Parathyroid adenoma (tissue), 2 donors: ENCODE results near the gene DNAJC25.
"Not testable (repeated sequence)": the region's sequence is repeated elsewhere in the genome, so short reads cannot be mapped to it uniquely, and the experiment has no call there.

ENCODE experiments used
- H2AFZ ChIP-seq: fragments of 300-600 bp; sonication (generic); one replicate; pipeline ENCODE4 v1.7.0; 2017; ENCODE audit warnings: antibody characterized with exemption, mild to moderate bottlenecking
- H3K27ac ChIP-seq: fragments of 300-600 bp; sonication (generic); one replicate; pipeline ENCODE4 v1.7.0; 2017
- H3K27me3 ChIP-seq: fragments of 300-600 bp; sonication (generic); one replicate; pipeline ENCODE4 v1.7.0; 2017; ENCODE audit warnings: low read length; ENCODE audit not compliant: control insufficient read depth, insufficient read depth
- H3K36me3 ChIP-seq: fragments of 300-600 bp; sonication (generic); one replicate; pipeline ENCODE4 v1.7.0; 2017; ENCODE audit warnings: low read length; ENCODE audit not compliant: control insufficient read depth, insufficient read depth
- H3K4me1 ChIP-seq: fragments of 300-600 bp; sonication (generic); one replicate; pipeline ENCODE4 v1.7.0; 2017; ENCODE audit warnings: control low read depth
- H3K4me2 ChIP-seq: fragments of 300-600 bp; sonication (generic); one replicate; pipeline ENCODE4 v1.7.0; 2017; ENCODE audit warnings: low read length
- H3K4me3 ChIP-seq: fragments of 300-600 bp; sonication (generic); one replicate; pipeline ENCODE4 v1.7.0; 2017; ENCODE audit warnings: low read depth, low read length
- H3K79me2 ChIP-seq: fragments of 300-600 bp; sonication (generic); one replicate; pipeline ENCODE4 v1.7.0; 2017; ENCODE audit warnings: control low read depth
- H3K9ac ChIP-seq: fragments of 300-600 bp; sonication (generic); one replicate; pipeline ENCODE4 v1.7.0; 2017; ENCODE audit warnings: mild to moderate bottlenecking
- H3K9me3 ChIP-seq: fragments of 300-600 bp; sonication (generic); one replicate; pipeline ENCODE4 v1.7.0; 2017; ENCODE audit warnings: low read length; ENCODE audit not compliant: control insufficient read depth
- CTCF ChIP-seq: fragments of 300-600 bp; sonication (generic); IDR thresholded peaks from one replicate; pipeline ENCODE4 v1.7.0; 2017; ENCODE audit warnings: antibody characterized with exemption, mild to moderate bottlenecking
- donor health status: primary hyperparathyroidism.

DNAJC25 gene

DNA sequence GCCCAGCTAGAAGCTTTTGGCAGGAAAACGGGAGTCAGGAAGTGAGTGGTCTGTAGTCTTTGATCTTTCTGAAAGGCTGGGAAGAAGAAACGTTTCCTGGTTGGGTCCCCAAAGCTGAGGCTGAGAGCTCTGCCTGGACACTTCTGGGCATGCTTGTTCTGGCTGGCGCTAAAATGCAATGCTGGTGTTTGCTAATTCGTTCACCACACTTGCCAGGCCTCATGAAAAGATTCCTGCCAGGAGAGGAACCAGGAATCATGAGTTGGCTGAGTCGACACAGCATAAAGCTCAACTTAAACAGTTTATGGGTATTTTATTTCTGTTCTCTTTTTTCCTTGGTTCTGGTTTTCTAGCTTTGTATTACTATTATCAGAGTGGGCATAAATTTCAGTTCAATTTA, 21.0 kb upstream of the DNAJC25 start:
- no peaks in the 10 kb centered on the region for H3K27me3 ChIP-seq
- H3K4me3 ChIP-seq, result no peak overlapping the region

DNA sequence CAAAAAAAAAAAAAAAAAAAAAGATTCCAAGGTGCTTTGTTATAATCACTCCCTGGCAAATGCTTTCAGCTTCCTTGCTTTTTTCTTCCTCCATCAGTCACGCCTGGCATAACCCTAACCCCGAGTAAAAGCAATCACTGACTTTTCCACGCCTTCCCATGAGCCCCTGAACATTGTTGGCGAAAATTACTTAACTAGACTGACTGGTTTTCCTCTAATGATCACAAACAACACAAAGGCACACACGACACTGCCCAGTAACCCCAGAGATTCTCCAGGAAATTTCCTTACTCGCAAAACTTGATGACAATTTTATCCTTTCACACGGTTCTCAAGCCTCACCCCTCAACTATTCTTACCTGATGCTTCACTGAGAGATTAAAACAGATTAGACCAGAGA, 20.3 kb upstream of the DNAJC25 start:
- H2AFZ ChIP-seq, result no peak overlapping the region
- no peak overlapping the region for H3K4me3 ChIP-seq
- no peaks in the 10 kb centered on the region for H3K36me3 ChIP-seq
- no peak overlapping the region for H3K4me2 ChIP-seq
- peaks cover 3% of the 10 kb centered on the region for H3K4me1 ChIP-seq
- H3K9ac ChIP-seq, result no peak overlapping the region
- no peak overlapping the region for H3K27ac ChIP-seq
- H3K9me3 ChIP-seq, result no peaks in the 10 kb centered on the region
- H3K79me2 ChIP-seq, result no peaks in the 10 kb centered on the region
- no peaks in the 10 kb centered on the region for H3K27me3 ChIP-seq
- TF ChIP-seq CTCF, result no peak

More for the DNA sequence above, 21.0 kb upstream of the DNAJC25 start:
- Histone ChIP-seq H2AFZ (no peak overlapping the region), H3K27ac (no peak overlapping the region), H3K9ac (no peak overlapping the region), H3K9me3 (no peaks in the 10 kb centered on the region), H3K4me1 (peaks cover 3% of the 10 kb centered on the region), H3K79me2 (no peaks in the 10 kb centered on the region), H3K4me2 (no peak overlapping the region), H3K36me3 (no peaks in the 10 kb centered on the region)
- no peak for TF ChIP-seq CTCF

GRCh38 chr9:111613436-111614040, 17.6 kb upstream of the DNAJC25 start:
- Histone ChIP-seq H3K27ac (no peak overlapping the region), H3K4me1 (peaks cover 3% of the 10 kb centered on the region), H3K27me3 (no peaks in the 10 kb centered on the region), H3K36me3 (no peaks in the 10 kb centered on the region), H3K79me2 (no peaks in the 10 kb centered on the region), H3K9ac (no peak overlapping the region), H3K9me3 (no peaks in the 10 kb centered on the region), H2AFZ (no peak overlapping the region), H3K4me3 (no peak overlapping the region), H3K4me2 (no peak overlapping the region)
- no peak for TF ChIP-seq CTCF

GRCh38 chr9:111615928-111616327, 15.2 kb upstream of the DNAJC25 start:
- Histone ChIP-seq H3K27ac (no peak overlapping the region), H3K27me3 (no peaks in the 10 kb centered on the region)
- no peak for TF ChIP-seq CTCF

GRCh38 chr9:111617349-111617748, 13.8 kb upstream of the DNAJC25 start:
- H3K9me3 ChIP-seq, H3K9ac ChIP-seq, H3K36me3 ChIP-seq, H3K4me3 ChIP-seq, H3K4me1 ChIP-seq, H3K27ac ChIP-seq, H3K27me3 ChIP-seq, H3K79me2 ChIP-seq, H3K4me2 ChIP-seq, H2AFZ ChIP-seq: not testable (repeated sequence)

More at GRCh38 chr9:111615928-111616327, 15.2 kb upstream of the DNAJC25 start:
- Histone ChIP-seq H3K36me3 (no peaks in the 10 kb centered on the region), H3K9ac (no peak overlapping the region), H3K9me3 (no peaks in the 10 kb centered on the region), H3K4me3 (no peak overlapping the region), H3K79me2 (no peaks in the 10 kb centered on the region), H3K4me1 (peaks cover 3% of the 10 kb centered on the region), H2AFZ (no peak overlapping the region), H3K4me2 (no peak overlapping the region)
